Glutamatergic neuron (in vitro differentiated cells): ENCODE measurements around the gene RCSD1. TPM values are rescaled to one million over a fixed set of nuclear protein-coding genes. Genes with fewer than 3 reads are reported as not detected.

ENCODE experiments used
- DNase-seq: peaks from one replicate; pipeline ENCODE4 v3.0.0; 2022
- H3K27ac Mint-ChIP-seq: one replicate; pipeline ENCODE4 v1.8.0; 2020; ENCODE audit warnings: mild to moderate bottlenecking, mixed read lengths, inconsistent platforms; ENCODE audit not compliant: unreplicated experiment
- H3K27me3 Mint-ChIP-seq: one replicate; pipeline ENCODE4 v1.8.0; 2020; ENCODE audit warnings: mild to moderate bottlenecking, moderate library complexity, mixed read lengths, inconsistent platforms; ENCODE audit not compliant: unreplicated experiment
- H3K36me3 Mint-ChIP-seq: one replicate; pipeline ENCODE4 v1.8.0; 2020; ENCODE audit warnings: mild to moderate bottlenecking, mixed read lengths, inconsistent platforms; ENCODE audit not compliant: unreplicated experiment
- H3K4me1 Mint-ChIP-seq: one replicate; pipeline ENCODE4 v1.8.0; 2020; ENCODE audit warnings: mild to moderate bottlenecking, low read depth, mixed read lengths, inconsistent platforms; ENCODE audit not compliant: unreplicated experiment
- H3K4me3 Mint-ChIP-seq: one replicate; pipeline ENCODE4 v1.8.0; 2020; ENCODE audit warnings: mild to moderate bottlenecking, mixed read lengths, inconsistent platforms; ENCODE audit not compliant: unreplicated experiment
- H3K9me3 Mint-ChIP-seq: one replicate; pipeline ENCODE4 v1.8.0; 2020; ENCODE audit warnings: mild to moderate bottlenecking, moderate library complexity, mixed read lengths, inconsistent platforms; ENCODE audit not compliant: unreplicated experiment
- CTCF ChIP-seq: fragments of 200-600 bp; sonication (generic); IDR thresholded peaks from one replicate; pipeline ENCODE4 v1.5.0; 2021; ENCODE audit not compliant: partially characterized antibody, unreplicated experiment
- total RNA-seq: library from RNA; stranded (reverse); fragmentation: NEBNext Ultra II Directional; extraction: Animal tissue kit (Norgen Biotek cat#: 25700); gene quantifications from one replicate; pipeline ENCODE4 v1.2.1, GENCODE V29; 2021; ENCODE audit not compliant: unreplicated experiment

Gene RCSD1
- total RNA-seq, 1 donor from 2014 or later: not detected

GRCh38 chr1:167681451-167682098 is 51.5 kb downstream of the RCSD1 start:
- H3K4me3 Mint-ChIP-seq: no peak overlapping the region
- peaks cover 6% of the 10 kb centered on the region for H3K27me3 Mint-ChIP-seq
- no peak for DNase-seq
- peaks cover 8% of the 10 kb centered on the region for H3K4me1 Mint-ChIP-seq
- H3K27ac Mint-ChIP-seq: no peak overlapping the region
- no peaks in the 10 kb centered on the region for H3K9me3 Mint-ChIP-seq
- no peaks in the 10 kb centered on the region for H3K36me3 Mint-ChIP-seq
- TF ChIP-seq CTCF: no peak

GRCh38 chr1:167683226-167683625 is 53.2 kb downstream of the RCSD1 start:
- H3K36me3 Mint-ChIP-seq: no peaks in the 10 kb centered on the region
- DNase-seq: no peak
- H3K27me3 Mint-ChIP-seq: peaks cover 6% of the 10 kb centered on the region
- H3K27ac Mint-ChIP-seq: no peak overlapping the region
- H3K4me3 Mint-ChIP-seq: no peak overlapping the region
- peaks cover 14% of the 10 kb centered on the region for H3K4me1 Mint-ChIP-seq
- no peaks in the 10 kb centered on the region for H3K9me3 Mint-ChIP-seq
- TF ChIP-seq CTCF: no peak

GRCh38 chr1:167683641-167684502 is 53.8 kb downstream of the RCSD1 start:
- Mint-ChIP-seq H3K27ac (no peak overlapping the region), H3K4me3 (no peak overlapping the region), H3K9me3 (no peaks in the 10 kb centered on the region), H3K36me3 (no peaks in the 10 kb centered on the region), H3K4me1 (peaks cover 14% of the 10 kb centered on the region), H3K27me3 (peaks cover 6% of the 10 kb centered on the region)
- no peak for TF ChIP-seq CTCF
- DNase-seq: peak; percentile 33

- H3K4me1 Mint-ChIP-seq: peaks cover 14% of the 10 kb centered on the region
These were observed 55.8 kb downstream of the RCSD1 start for GRCh38 chr1:167685844-167686243.

More at GRCh38 chr1:167685844-167686243, 55.8 kb downstream of the RCSD1 start:
- peaks cover 6% of the 10 kb centered on the region for H3K27me3 Mint-ChIP-seq
- H3K9me3 Mint-ChIP-seq: no peaks in the 10 kb centered on the region
- no peak for TF ChIP-seq CTCF
- DNase-seq: no peak
- no peak overlapping the region for H3K4me3 Mint-ChIP-seq
- no peaks in the 10 kb centered on the region for H3K36me3 Mint-ChIP-seq
- no peak overlapping the region for H3K27ac Mint-ChIP-seq
